NCI-H510A (cell line): Measurements from ENCODE around the gene PPP1R9A.

Experiments
- DNase-seq: peaks from one replicate; lab custom pipeline; 2025; lab: John Stamatoyannopoulos, UW

PPP1R9A gene

DNA sequence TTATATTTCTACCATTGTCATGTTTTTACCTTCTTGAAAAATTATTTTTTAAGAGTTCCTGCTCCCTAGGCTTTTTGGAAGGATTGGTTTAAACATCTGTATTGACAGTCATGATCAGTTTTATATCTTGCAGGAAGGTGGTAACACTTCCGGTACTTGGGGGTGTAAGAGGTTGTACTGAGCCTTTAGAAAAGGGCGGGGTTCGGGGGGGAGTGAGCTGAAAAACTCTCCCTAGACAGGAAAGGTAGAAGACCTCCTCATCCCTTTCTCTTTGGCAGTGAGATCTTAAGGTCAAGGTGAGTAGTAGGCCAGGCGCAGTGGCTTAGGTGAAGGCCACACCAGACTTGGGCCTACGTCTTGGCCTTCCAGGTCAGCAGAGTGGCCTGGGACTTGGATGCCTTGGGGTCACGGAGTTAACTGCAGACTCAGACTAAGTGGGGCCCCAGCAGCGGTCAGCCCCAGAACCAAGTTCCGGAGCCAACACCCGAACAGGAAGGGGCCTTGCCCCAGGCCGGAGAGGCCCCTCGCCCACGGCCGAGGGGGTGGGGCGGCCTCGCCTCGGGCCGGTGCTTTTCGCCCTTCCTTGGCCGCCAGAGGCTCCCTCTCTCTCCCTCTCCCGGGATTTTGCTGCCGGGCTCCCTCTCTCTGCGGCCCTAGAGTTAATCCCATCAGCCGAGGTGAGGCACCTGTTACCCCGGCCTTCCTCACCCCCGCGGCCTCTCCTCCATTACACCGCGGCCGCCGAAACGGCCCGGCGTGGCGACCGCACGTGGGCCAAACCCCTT, at the start of gene PPP1R9A:
Gene PPP1R9A (plus strand): TSS at position 569 of the 785 bp plus-strand sequence. CDS start 2,520 bp downstream, outside the sequence.
- DNase-seq: peak; percentile 31

DNA sequence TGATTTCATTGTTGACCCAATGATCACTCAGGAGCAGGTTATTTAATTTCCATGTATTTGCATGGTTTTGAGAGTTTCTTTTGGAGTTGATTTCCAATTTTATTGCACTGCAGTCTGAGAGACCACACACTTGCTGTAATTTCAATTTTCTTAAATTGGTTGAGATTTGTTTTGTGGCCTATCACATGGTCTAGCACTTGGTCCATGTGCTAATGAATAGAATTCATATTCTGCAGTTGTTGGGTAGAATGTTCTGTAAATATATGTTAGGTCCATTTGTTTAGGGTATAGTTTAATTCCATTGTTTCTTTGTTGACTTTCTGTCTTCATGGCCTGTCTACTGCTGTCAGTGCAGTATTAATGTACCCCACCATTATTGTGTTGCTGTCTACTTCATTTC, 36.3 kb upstream of the PPP1R9A start:
- DNase-seq: no peak

DNA sequence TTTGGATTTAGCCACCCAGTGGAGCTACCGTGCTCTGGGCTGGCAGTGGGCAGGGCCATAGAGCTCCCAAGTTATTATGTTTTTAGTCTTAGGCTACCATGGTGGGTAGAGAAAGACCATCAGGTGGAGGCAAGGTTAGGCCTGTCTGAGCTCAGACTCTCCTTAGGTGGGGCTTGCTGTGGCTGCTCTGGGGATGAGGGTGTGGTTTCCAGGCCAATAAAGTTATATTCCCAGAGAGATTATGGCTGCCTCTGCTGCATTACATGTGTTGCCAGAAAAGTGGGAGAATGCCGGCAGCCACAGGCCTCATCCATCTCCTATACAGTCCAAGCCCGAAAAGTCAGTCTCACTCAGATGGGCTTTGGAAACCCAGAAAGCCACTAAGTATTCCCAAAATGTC, 34.2 kb upstream of the PPP1R9A start:
- DNase-seq: no peak

DNA sequence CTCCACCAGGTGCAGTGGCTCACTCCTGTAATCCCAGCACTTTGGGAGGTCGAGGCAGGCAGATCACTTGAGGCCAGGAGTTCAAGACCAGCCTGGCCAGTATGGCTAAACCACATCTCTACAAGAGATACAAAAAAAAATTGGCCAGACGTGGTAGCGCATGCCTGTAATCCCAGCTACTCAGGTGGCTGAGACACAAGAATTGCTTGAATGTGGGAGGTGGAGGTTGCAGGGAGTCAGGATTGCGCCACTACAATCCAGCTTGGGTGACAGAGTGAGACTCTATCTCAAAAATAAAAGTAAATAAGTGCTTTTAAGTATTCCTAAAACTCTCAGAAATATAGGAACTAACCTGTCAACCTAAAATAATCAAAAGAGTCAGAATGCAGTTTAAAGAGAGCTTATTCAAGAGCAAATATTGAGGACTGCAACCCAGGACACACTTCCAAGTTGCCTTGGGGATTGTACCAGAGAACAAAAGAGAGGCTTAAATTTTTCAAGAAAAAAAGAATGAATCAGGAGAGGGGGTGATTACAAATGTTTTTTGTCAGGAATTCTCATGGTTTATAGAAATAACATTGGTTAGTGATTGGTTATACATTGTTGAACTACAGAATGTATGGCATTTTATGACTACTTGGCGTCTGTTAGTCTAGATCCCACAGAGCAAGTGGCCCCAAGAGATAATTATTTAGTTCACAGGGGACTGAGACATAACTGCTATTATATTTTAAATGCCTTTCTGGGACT, 33.2 kb upstream of the PPP1R9A start:
- DNase-seq: no peak

DNA sequence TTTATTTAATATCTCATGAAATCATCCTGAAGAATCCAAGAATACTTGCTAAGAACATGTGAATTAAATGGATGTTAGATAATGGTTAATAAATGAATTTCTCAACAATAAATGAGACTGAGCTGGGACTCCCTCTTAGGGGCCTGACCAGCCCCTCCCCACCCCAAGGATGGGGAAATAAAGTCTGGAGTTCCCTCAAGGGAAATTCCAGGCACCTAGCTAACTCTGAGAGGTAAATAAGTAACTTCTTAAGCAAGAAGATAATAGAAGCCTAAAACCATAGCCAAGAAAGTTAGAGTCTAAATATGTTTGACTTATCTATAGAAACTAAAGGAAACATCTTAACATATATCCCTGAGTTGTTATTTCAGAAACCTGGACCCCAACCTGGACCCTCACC, 32.2 kb upstream of the PPP1R9A start:
- DNase-seq: no peak

DNA sequence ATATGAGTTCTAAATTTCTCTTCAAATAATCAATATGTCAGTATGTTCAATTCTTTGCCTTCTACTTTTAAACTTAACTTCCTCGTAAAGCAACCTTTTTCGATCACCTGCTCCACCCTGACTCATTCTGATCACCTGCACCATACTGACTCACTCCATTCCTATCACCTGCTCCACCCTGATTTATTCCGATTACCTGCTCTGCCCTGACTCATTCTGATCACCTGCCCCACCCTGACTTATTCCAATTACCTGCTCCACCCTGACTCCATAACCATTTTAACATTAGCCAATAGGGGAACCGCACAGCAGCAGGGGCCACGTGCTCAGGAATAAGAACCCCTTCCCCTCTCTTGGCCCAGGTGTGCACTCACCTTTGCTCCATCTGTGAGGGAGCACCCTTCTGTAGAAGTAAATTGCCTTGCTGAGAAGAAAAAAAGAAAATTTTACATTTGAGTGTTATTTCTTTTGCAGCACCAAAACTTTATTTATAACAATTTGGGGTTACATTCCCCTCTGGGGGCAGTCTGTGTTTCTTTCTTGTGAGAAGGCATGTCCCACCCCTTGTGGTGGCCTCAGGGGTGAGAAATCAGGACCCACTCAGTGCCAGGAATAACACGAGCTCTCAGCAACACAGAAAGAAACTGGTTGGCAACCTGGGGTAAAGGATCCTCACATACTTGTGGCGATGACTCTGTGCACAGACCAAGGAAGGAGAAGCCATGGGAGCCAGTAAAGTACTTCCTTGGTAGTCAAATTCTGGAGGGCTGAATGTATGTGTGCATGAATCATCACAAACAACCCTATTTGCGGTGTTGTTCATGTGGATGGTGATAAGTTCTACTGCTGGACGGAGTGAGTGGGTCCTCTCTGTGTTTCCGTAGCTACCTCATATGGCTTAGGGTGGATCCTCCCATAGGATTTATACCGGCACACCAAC, 29.4 kb upstream of the PPP1R9A start:
- no peak for DNase-seq

DNA sequence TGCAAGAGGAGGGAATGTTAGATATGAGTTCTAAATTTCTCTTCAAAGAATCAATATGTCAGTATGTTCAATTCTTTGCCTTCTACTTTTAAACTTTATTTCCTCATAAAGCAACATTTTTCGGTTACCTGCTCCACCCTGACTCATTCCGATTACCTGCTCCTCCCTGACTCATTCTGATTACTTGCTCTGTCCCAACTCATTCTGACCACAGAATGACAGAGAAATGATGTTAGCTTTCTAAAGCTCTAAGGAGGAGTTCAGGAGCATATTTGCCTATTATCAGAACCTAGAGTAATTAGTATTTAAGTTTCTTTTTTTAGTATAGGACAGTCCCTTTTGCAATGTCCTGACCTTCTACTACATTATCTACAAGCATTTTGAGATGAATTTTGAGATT, 24.5 kb upstream of the PPP1R9A start:
- no peak for DNase-seq

DNA sequence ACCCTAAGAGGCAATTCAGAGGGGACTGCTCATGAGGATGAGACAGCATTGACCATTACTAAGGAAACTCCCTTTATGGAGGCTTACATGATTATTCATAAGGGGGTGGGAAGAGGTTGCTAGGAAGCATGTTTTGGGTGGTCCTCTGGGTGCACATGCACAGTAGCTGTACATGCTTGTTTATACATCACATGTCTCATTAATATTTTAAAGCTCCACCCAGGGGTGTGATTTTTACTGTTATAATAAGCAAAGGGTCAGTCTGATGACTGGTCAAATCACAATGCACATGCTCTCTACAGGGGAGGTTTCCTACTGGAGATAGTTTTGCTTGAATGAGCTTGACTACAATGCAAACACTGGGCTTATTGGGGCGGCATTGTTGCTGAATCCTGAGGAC, 23.8 kb upstream of the PPP1R9A start:
- DNase-seq: no peak

DNA sequence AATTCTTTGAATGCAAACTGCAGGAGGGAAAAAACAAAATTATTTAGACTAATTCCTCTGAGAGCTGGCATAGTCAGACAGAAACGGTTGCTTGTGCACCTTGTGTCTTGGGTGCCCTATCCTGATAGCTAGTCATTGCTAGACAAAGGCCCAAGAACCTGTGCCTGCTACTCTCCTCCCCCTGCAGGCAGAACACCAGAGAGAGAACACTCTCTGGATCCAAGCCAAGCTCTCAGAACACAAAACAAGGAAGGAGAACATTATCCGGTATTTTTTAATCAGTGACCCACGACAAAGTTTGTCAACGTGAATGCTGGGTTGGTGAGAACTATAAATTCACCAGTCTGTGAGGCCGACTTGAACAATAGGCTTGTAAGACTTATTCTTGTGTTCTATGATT, 18.8 kb upstream of the PPP1R9A start:
- DNase-seq: no peak

DNA sequence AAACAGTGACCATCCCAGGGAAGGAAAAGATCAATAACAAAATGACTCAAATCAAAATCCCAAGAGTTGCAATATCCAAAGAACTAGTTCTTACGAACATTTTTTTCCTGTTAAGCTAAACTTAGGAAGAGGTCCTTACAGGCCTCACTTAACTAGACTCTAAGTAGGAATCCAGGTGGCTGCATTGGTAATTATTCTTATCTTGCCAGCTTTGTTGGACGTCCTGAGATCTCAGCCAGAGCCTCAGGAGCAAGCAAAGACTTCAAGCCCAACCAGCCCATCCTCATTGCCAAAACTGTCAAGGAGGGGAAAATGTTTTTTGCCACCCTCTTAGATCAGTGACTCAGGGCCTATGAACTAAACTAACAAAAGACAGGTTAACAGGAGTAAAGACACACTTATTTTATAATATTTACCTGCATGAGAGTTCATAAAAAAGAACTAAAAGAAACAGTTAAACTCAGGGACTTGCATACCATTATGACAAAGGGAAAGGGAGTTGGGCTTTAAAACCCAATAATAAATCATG, 18.3 kb upstream of the PPP1R9A start:
- no peak for DNase-seq

DNA sequence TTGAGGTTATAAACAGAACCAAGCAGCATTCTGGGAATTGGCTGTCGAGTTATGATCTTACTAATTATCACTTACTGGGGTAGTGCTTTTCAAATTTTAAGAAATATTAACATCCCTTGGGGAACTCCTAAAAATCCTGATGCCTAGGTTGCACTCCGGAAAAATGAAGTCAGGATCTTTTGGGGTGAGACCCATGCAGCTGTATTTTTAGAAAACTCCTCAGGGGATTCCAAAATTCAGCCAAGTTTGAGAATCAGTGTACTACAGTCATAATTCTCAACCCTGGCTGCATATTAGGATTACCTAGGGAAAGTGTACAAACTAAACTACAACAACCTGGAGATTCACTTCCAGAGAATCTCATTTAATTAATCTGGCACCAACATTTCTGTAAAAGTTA, 17.2 kb upstream of the PPP1R9A start:
- no peak for DNase-seq

DNA sequence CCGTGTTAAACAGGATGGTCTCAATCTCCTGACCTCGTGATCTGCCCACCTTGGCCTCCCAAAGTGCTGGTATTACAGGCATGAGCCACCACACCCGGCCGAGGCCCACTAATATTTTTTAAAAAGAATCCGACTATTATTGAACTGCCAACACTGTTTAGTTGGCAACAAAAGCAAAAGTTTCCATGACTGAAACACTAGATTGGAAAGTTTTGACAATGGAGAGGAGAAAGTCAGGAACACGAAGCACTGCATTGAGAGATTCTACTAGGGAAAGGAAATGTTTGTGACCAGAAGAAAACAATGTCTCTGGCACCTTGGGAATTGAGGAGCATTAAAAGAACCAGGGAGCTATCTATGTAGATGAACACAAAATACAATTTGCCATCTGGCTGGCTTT, 13.7 kb upstream of the PPP1R9A start:
- DNase-seq: no peak

DNA sequence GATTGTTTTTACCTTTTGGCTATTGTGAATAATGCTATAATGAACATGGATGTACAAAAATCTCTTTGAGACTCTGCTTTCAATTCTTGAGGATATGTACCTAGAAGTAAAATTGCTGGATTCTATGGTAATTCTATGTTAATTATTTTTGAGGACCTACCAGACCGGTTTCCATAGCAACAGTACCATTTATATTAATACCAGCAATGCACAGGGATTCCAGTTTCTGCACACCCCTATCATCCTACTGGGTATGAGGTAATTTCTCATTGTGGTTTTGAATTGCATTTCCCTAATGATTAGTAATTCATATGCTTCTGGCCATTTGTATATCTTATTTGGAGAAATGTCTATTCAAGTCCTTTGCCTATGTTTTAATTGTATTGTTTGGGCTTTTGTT, 9.9 kb upstream of the PPP1R9A start:
- no peak for DNase-seq

DNA sequence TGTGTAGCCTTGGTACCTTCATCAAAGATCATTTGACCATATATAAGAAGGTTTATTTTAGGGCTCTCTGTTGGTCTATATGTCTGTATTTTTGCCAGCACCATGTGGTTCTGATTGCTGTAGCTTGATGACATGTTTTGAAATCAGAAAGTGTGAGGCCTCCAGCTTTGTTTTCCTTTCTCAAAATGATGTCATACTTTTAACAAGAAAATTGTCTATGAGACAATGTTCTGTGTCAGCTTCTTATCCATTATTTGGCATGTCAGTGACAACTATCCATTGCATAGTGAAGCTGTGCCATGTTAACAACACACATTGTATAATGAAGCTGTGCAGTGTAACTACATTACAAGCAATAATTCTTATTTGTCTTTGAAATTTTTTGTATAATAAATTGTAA, 9.1 kb upstream of the PPP1R9A start:
- DNase-seq: no peak

DNA sequence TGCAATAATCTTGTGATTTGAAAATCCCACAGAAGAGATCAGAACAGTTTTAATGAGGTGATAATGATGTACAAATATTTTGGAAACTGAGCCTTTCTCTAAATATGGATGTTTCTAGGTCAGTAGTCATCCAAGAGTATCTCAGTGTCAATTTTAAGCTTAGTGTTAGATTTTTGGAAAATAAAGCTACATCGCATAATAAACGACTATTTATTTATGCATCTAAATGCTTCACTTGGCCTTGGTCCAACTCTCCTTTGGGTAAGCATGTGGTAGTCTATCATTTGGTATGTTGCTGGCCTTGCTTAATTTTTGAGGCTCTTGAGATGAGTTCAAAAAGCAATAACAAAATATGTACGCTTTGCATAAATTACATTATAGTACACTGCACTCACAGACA, 5.4 kb upstream of the PPP1R9A start:
- DNase-seq: no peak

DNA sequence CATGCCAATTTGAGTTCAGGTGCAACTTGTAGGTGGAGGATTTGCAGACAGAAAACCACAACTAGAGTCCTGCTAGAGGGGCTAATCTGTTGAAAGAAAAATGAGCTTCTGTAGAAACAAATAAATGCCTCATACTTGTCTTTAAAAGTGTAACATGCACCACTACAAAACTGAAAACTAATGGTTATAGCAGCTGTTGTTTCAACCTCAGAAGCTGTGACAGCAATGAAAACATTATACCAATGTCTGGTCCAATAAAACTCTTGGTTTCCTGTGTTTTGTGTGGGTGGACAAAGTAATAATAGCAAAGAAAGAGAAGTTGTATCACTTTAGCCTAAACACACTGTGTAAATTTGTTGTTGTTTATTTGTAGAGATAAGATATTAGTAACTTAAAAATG, 3.4 kb upstream of the PPP1R9A start:
- DNase-seq: no peak

DNA sequence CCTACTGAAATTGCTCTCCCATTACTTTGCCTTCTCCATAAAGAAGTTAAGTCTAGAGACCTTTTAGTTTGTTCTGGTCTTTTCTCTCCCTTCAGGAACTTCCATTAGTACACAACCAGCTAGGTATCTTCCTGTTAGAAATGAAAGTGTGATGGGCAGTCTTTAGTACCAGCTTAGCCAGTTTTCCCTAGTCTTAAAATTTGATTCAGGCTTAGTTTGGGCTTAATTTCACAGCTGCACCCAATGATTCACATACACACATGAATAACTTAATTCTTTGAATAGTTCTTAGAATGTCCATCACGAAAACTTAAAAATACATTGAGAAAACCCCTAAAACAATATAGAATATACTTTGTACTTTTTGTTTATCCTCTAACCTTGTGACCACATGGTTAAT, 2.4 kb upstream of the PPP1R9A start:
- no peak for DNase-seq

DNA sequence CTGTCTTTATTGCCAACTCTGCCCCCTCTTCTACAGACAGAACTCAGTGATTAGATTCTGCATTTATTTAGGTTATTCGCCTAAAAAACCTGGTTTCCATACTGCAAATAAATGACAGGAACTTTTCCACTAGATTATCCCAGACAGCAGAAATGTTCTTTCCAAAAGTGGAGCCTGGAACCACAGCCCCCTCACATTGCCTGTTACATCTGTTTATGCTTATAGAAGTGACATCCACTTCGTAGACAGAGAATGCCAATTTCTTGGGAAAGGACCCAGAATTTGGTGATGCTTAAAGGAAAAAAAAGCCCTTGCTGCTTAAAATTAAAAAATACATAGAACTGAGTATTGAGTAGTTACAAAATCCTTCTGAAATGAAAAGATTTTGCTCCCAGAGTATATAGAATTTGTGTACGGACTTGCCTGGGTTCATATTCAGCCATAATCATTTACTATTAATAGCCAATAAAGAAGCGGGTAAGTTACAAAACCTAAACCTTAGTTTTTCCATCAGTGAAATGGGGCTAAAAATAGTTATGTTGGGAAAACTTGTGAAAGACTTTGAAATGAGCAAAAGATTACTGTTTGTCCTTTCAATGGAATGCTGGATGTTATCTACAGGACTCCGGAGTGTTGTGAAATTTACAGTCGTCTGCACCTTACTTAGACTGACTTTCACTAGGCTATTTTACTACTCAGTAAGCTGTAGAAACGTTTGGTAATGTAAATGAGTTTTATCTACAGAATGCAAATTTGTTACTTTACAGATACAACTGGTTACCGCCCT, 1.1 kb upstream of the PPP1R9A start:
- no peak for DNase-seq

DNA sequence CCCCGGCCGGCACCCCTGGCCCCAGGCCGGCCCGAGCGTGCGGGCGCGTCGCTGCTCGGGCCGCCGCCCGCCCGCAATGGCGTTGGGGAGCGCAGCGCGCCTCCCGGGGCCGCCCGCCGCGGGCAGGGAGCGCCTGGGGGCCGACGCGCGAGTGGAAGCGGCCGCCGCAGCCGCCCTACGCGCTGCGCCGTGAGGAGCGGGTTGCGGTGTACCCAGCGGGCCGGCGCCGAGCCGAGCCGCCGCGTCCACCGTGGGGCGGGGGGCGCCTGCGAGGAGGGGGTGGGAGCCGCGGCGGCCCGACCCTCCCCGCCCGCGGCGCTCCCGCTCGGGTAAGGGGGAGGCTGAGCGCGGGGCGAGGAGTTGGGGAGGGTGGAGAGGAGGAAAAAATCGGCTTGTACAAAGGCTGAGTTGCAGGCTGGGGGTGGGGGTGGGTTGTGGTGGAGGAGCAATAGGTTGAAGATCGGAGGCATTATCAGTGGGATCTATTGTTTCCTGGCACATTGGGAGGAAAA, 473 bp downstream of the PPP1R9A start:
- no peak for DNase-seq

DNA sequence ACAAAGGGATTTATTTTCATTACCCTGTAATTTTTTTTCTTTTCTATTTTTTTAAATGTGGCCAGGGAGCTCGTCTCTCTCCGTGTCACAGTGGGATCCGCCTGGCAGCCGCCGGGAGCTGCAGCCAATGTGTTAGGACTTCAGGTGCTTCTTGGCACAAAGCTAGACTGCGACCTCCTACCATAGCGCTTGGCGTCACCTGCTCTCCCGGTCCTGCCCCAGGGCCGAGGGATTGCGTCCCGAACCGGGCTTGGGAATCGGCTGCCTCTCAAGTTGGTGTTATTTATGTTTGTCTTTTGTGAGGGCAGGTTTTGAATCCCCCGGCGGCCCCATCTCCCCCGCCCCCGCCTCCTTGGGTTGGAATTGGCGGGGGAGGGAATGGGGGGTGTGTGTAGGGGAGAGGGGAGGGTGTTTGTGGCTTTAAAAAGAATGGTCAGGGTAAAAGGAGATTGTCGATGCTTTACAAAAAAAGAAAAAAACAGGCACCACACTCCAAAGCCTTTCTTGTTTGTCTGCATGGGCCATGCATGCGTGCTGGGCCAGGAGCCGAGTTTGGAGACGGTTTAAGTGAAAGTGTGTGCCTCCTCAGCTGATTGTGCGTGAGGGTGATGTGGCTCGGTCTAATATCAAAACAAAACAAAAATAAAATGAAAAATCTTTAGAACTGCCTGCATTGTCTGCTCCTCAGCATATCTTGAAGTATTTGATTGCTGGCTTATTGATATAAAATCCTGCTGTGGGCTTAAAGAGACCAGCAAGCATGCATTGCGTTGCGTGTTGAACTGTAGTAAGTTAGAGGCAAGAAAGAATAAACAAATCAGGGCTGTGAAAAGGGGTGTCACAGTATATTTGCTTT, 1.2 kb downstream of the PPP1R9A start:
- DNase-seq: no peak

DNA sequence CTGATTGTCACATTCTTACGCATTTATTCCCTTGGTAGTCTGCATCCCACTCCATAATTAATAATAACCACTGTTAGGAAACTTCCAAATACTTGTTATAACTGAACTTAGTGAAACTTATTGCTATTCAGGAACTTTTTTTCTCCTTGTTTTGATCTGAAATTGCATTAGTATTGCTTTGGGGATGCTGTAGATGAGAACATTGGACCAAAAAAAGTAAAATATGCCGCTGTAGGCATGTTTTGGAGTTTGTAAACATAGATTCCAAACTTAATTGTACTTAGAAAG, 1.7 kb downstream of the PPP1R9A start:
- DNase-seq: no peak
